Keratinocyte (primary cell): ENCODE measurements around the gene CCT7.

Source experiments
- CTCF ChIP-seq, 3 experiments: IDR thresholded peaks in 1 of 3; conservative IDR thresholded peaks in 1 of 3; optimal IDR thresholded peaks in 1 of 3; 2 replicates in 2 of 3; 3 replicates in 1 of 3; pipeline versions ENCODE3 to v1.5.1; 2011; ENCODE audit warnings: low read length in 3 of 3, mild to moderate bottlenecking in 3 of 3, moderate library complexity in 2 of 3, control low read depth in 1 of 3, inconsistent platforms in 1 of 3; ENCODE audit not compliant: insufficient read depth in 2 of 3; ENCODE audit errors: extremely low read depth in 1 of 3
- EZH2 ChIP-seq: IDR thresholded peaks from one replicate; pipeline ENCODE4 v1.6.1; 2012; ENCODE audit warnings: inconsistent platforms, mild to moderate bottlenecking, low read length, moderate library complexity

DNA sequence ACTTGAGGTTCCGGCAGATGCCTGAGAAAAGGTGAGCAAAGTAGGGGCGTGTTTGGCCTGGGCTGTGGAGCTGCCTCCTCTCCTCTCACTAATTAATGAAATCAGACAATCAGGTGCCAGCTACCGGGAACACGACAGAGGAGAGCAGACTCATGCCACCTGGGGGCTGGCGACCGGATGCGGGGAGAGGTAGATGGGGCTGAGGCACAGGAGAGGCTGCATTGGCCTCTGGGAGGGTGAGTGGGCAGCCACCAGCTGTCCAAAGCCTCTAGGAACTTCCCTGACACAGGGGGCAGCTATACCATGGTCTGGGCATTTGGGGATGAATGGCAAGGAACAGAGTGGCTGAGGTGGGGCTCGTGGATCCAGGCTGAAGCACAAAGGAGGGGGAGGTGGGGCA lies 25.2 kb downstream of the CCT7 start:
- TF ChIP-seq EZH2 (no peak), CTCF (optimal IDR thresholded peaks at IDR 0.05 in 1 of 3, IDR thresholded peaks at IDR 0.05 in 1 of 3, conservative IDR thresholded peaks at IDR 0.05 in 1 of 3; ENCODE audit: extremely low read depth in 1 of 3, insufficient read depth in 2 of 3, low read length in 3 of 3) (no peak)
